Activated gamma-delta T cell (primary cell): ENCODE measurements around the gene FAM3A.
A peak's percentile ranks its signal among the peaks of the same experiment; 100 is the strongest.
"Not testable (repeated sequence)": the region's sequence is repeated elsewhere in the genome, so short reads cannot be mapped to it uniquely, and the experiment has no call there.

Source experiments
- DNase-seq: peaks from one replicate; lab custom pipeline; 2025; lab: John Stamatoyannopoulos, UW

Gene FAM3A

GRCh38 chrX:154502989-154503388 lies 13.0 kb downstream of the FAM3A start:
- DNase-seq, result no peak

DNA sequence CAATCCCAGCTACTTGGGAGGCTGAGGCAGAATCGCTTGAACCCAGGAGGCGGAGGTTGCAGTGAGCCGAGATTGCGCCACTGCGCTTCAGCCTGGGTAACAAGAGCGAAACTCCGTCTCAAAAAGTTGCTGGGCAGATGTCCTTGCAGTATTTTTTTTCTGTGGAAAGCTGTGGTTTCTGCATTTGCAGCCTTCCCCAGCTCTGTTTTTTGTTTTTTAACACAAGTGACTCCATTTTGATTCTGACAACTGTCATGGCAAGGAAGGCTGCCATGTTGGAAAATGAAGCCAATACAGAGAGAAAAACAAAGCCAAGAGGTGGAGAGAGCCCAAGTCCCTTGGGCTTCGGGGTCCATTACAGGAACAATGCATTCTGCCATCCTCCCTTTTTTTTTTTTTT lies 13.9 kb downstream of the FAM3A start:
- no peak for DNase-seq

DNA sequence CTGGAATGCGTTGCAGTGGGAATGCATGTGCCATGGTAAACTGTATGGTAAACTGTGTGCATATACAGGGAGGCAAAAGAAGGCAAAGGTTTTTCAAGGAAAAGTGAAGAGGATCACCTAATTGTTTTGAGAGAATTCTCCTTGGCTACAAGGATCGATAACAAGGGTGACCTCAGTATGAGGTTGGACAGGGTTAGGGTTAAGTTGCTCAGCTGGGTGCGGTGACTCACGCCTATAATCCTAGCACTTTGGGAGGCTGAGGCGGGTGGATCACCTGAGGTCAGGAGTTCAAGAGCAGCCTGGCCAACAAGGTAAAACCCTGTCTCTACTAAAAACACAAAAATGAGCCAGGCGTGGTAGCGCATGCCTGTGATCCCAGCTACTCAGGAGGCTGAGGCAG lies 14.6 kb downstream of the FAM3A start:
- not testable (repeated sequence) for DNase-seq

- not testable (repeated sequence) for DNase-seq
Measured at GRCh38 chrX:154496591-154497137, 19.4 kb downstream of the FAM3A start.

- no peak for DNase-seq
Measured at GRCh38 chrX:154495472-154495922, 20.5 kb downstream of the FAM3A start.

- DNase-seq, result no peak
Measured at GRCh38 chrX:154494715-154495114, 21.3 kb downstream of the FAM3A start.

GRCh38 chrX:154490414-154491083 lies 25.5 kb downstream of the FAM3A start, which contains the start of gene SLC10A3:
Gene SLC10A3 (minus strand): TSS chrX:154490629. CDS start chrX:154488940, 1,689 bp downstream.
- DNase-seq, result peak; percentile 90

GRCh38 chrX:154490021-154490413 lies 26.0 kb downstream of the FAM3A start:
- DNase-seq, result no peak

DNA sequence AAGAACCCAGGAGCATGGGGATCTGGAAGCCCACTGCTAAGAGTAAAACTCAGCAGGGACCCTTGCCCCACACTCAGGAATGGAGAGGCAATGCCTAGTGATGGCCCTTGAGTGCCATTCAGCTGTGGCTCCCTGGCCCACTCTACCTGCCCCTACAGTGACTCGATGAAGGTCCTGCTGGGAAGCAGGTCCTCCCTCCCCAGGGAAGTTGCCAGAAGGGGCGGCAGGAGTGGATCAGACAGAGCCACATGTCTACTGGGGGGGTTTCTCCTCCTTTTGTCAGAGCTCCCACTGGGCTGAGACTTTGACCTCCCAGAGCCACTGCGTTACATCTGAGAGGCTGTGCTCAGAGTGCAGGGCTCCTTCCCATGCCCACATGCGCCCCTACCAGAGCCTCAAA lies 26.9 kb downstream of the FAM3A start:
- no peak for DNase-seq

DNA sequence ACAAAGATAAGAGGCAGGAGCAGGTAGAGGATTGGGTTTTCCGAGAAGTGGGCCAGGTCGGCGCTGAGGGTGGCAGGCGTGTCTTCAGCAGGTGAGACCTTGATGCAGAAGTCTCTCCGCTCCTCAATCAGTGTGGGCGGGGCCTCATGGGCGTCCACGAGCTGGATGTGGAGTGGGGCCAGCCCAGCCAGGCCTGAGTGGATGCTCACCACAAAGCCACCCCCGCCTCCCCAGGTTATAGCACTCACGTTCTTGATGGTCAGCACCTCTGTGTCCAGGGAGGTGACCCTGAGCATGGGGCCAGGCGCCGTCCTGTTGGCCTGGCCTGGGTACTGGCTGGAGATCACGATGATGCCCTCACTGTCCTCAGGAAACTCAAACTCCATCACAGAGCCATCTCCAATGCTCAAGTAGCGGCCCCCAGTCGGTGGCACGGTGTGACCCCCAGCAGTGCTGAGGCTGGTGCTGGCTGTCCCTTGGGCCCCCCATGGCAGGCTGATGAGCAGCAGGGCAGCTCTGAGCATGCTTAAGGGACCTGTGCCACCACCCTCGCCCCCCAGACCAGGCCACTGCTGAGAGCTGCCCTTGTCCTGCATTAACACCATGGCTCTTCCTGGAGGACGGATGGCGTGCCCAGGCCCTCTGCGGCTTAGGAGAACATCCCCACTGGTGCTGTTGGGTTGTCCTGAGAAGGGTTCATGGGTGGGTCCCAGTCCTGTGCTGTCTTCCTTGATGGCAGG lies 27.5 kb downstream of the FAM3A start:
- DNase-seq, result no peak

GRCh38 chrX:154487518-154488290 lies 28.3 kb downstream of the FAM3A start:
- no peak for DNase-seq

GRCh38 chrX:154486396-154487207 lies 29.4 kb downstream of the FAM3A start, which contains the start of gene UBL4A:
Gene UBL4A (minus strand): TSS chrX:154486615. CDS start chrX:154486584, 31 bp downstream.
- peak; percentile 50 for DNase-seq

GRCh38 chrX:154486052-154486395 lies 30.0 kb downstream of the FAM3A start:
- DNase-seq, result peak; percentile 36

GRCh38 chrX:154485150-154486051 lies 30.6 kb downstream of the FAM3A start:
- no peak for DNase-seq

DNA sequence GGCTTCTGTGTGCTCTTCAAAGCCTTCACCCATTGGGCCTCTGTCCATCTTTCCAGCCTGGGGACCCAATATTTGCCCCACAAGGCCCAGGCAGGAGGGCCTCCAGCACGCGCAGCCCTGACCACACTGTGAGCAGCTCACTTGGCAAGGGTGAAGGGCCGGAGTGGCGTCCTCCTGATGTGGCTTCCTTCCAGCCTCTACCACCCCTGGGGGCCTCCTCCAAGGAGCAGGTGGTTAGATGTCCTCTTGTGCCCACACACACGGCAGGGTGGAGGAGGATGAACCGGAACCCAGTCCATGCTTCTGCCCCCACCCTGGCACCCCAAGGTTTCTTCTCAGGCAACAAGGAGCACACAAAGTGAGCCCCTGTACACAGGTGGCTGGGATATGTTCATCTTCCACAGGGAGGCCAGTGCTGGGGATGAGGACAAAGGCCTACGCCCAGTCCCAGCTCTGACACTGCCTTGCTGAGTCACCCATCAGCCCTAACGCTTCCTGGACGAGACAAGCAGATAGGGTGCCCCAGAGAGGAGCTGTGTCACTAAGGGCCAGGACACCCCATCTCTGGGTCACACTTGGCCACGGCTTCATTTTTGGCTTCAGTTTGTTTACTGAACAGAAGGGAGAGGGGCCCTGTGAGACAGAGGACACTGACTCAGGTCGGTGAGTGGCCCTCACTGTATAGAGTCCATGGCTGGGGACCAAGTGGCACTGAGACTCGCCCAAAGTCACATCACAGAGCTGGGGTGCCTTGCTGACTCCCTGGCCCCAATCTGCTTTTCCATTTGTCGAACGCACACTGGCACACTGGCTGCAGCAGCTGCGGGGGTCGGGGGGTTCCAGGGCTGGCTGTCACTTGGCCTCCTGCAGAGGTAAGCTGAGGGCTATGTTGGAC lies 31.5 kb downstream of the FAM3A start:
- no peak for DNase-seq

GRCh38 chrX:154483325-154483724 lies 32.7 kb downstream of the FAM3A start:
- no peak for DNase-seq

DNA sequence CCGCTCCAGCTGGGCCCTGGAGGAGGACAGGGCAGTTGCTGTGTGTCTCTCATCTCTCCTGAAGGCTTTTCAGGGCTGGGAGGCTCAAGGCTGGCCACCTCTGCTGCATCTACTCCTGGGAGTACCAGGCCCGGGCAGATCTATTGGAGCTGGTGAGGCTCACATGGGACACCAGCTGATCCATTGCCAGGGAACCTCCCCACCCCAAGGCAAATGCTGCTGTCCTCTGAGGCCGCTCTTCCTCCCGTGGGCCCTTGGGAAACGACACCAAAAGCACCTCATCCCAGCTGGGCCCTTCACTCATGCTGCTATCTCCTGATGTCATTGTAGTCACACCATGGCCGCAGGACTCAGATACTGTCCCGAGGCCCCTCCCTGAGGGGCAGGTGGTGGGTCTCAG lies 33.2 kb downstream of the FAM3A start:
- DNase-seq, result no peak

GRCh38 chrX:154481911-154482601 lies 34.0 kb downstream of the FAM3A start:
- DNase-seq, result no peak

GRCh38 chrX:154481195-154481594 lies 34.8 kb downstream of the FAM3A start:
- DNase-seq, result no peak
